GM12892 (cell line): ENCODE measurements around the gene JAZF1.

Experiments used
- POLR2A ChIP-seq: IDR thresholded peaks from 2 replicates; pipeline ENCODE4 v1.6.1; 2011; ENCODE audit warnings: low read depth, low read length, control low read depth
- POLR2AphosphoS5 ChIP-seq: IDR thresholded peaks from 2 replicates; pipeline ENCODE4 v1.6.1; 2011; ENCODE audit warnings: low read depth, low read length, control low read depth
- TAF1 ChIP-seq: IDR thresholded peaks from 2 replicates; pipeline ENCODE4 v1.6.1; 2011; ENCODE audit warnings: low read depth, mild to moderate bottlenecking, control low read depth, low read length, borderline replicate concordance

GRCh38 chr7:27914409-27914808 is 266.2 kb downstream of the JAZF1 start:
- TF ChIP-seq POLR2AphosphoS5: no peak
- no peak for TF ChIP-seq POLR2A
- TF ChIP-seq TAF1: no peak
